ENCODE data around the gene SERPINI1. TPM values are rescaled to one million over a fixed set of nuclear protein-coding genes. Genes with fewer than 3 reads are reported as not detected.

The SERPINI1 gene
- 1 to 10 TPM; 2.9 to 3.1 TPM for total RNA-seq

- ChIA-PET CTCF (interaction anchor here (1.0 to 1.9 kb wide), 8 partner anchors 13 to 355 kb away, joined by 3 to 10 read pairs (median 4); partner anchors contain the start of gene ZBBX), POLR2A (interaction anchor here (0.7 to 2.3 kb wide), 6 partner anchors 9 to 355 kb away, joined by 3 to 14 read pairs (median 6); partner anchors contain the start of gene ZBBX)
- Mint-ChIP-seq H3K4me1 (peaks cover 26% of the 10 kb centered on the region), H3K9me3 (no peaks in the 10 kb centered on the region), H3K4me3 (no peak within 1 kb of the TSS), H3K27ac (no peak within 1 kb of the TSS), H3K36me3 (ENCODE audit: low read depth) (peaks cover 16% of the 10 kb centered on the region), H3K27me3 (no peaks in the 10 kb centered on the region)
- peak; percentile 83 for DNase-seq
Observed at GRCh38 chr3:167735233-167736138, at the start of gene SERPINI1. Gene SERPINI1 (plus strand): TSS chr3:167735721. CDS start chr3:167789129, 53,408 bp downstream.

GRCh38 chr3:167691366-167691765, 44.2 kb upstream of the SERPINI1 start:
- Mint-ChIP-seq H3K9me3 (no peaks in the 10 kb centered on the region), H3K4me1 (peaks cover 22% of the 10 kb centered on the region), H3K36me3 (ENCODE audit: low read depth) (peaks cover 46% of the 10 kb centered on the region), H3K27ac (peak overlapping the region; percentile 56), H3K4me3 (no peak overlapping the region), H3K27me3 (no peaks in the 10 kb centered on the region)
- CTCF ChIA-PET = interaction anchor here (1.1 kb wide), 1 partner anchor 44 kb away, joined by 4 read pairs; the partner anchor contains the start of gene SERPINI1
- peak; percentile 53 for DNase-seq
- POLR2A ChIA-PET = interaction anchor here (1.2 to 2.2 kb wide), 3 partner anchors 12 to 44 kb away, joined by 3 to 14 read pairs (median 6); partner anchors contain the start of genes PDCD10 and SERPINI1

- H3K27ac Mint-ChIP-seq = no peak overlapping the region
- peaks cover 52% of the 10 kb centered on the region for H3K36me3 Mint-ChIP-seq (ENCODE audit: low read depth)
- no peak overlapping the region for H3K4me3 Mint-ChIP-seq
- ChIA-PET POLR2A (interaction anchor here (1.6 kb wide), 1 partner anchor 41 kb away, joined by 7 read pairs; the partner anchor contains the start of genes PDCD10 and SERPINI1), CTCF (interaction anchor here (1.2 to 1.3 kb wide), 3 partner anchors 9 to 47 kb away, joined by 3 to 6 read pairs (median 3); partner anchors contain the start of genes PDCD10 and SERPINI1)
- no peaks in the 10 kb centered on the region for H3K27me3 Mint-ChIP-seq
- peaks cover 33% of the 10 kb centered on the region for H3K4me1 Mint-ChIP-seq
- no peak for DNase-seq
- H3K9me3 Mint-ChIP-seq = no peaks in the 10 kb centered on the region
Observed at GRCh38 chr3:167694121-167694520, 41.4 kb upstream of the SERPINI1 start.

- no peak overlapping the region for H3K4me3 Mint-ChIP-seq
- no peaks in the 10 kb centered on the region for H3K9me3 Mint-ChIP-seq
- peaks cover 49% of the 10 kb centered on the region for H3K36me3 Mint-ChIP-seq (ENCODE audit: low read depth)
- H3K27ac Mint-ChIP-seq = no peak overlapping the region
- no peak for DNase-seq
- H3K27me3 Mint-ChIP-seq = no peaks in the 10 kb centered on the region
- peaks cover 13% of the 10 kb centered on the region for H3K4me1 Mint-ChIP-seq
- ChIA-PET POLR2A (no interaction called here), CTCF (no interaction called here)
Observed at GRCh38 chr3:167700046-167700445, 35.5 kb upstream of the SERPINI1 start.

GRCh38 chr3:167700926-167701325, 34.6 kb upstream of the SERPINI1 start:
- ChIA-PET POLR2A (no interaction called here), CTCF (interaction anchor here (1.7 kb wide), 1 partner anchor 16 kb away, joined by 4 read pairs; no protein-coding TSS in a partner anchor)
- H3K4me3 Mint-ChIP-seq = no peak overlapping the region
- no peaks in the 10 kb centered on the region for H3K27me3 Mint-ChIP-seq
- H3K27ac Mint-ChIP-seq = no peak overlapping the region
- DNase-seq = no peak
- peaks cover 18% of the 10 kb centered on the region for H3K4me1 Mint-ChIP-seq
- peaks cover 44% of the 10 kb centered on the region for H3K36me3 Mint-ChIP-seq (ENCODE audit: low read depth)
- no peaks in the 10 kb centered on the region for H3K9me3 Mint-ChIP-seq

GRCh38 chr3:167705840-167706239, 29.7 kb upstream of the SERPINI1 start:
- Mint-ChIP-seq H3K36me3 (ENCODE audit: low read depth) (peaks cover 53% of the 10 kb centered on the region), H3K27me3 (no peaks in the 10 kb centered on the region), H3K4me3 (no peak overlapping the region), H3K9me3 (no peaks in the 10 kb centered on the region), H3K27ac (no peak overlapping the region), H3K4me1 (peaks cover 13% of the 10 kb centered on the region)
- POLR2A ChIA-PET = no interaction called here
- no peak for DNase-seq
- CTCF ChIA-PET = no interaction called here

- Mint-ChIP-seq H3K36me3 (ENCODE audit: low read depth) (peaks cover 75% of the 10 kb centered on the region), H3K27me3 (no peaks in the 10 kb centered on the region), H3K27ac (no peak overlapping the region), H3K4me1 (peaks cover 38% of the 10 kb centered on the region), H3K4me3 (no peak overlapping the region), H3K9me3 (peaks cover 2% of the 10 kb centered on the region)
- POLR2A ChIA-PET = no interaction called here
- no peak for DNase-seq
- CTCF ChIA-PET = no interaction called here
Observed at GRCh38 chr3:167709690-167710089, 25.8 kb upstream of the SERPINI1 start.

GRCh38 chr3:167710552-167710951, 25.0 kb upstream of the SERPINI1 start:
- CTCF ChIA-PET = no interaction called here
- DNase-seq = no peak
- peaks cover 81% of the 10 kb centered on the region for H3K36me3 Mint-ChIP-seq (ENCODE audit: low read depth)

GRCh38 chr3:167711439-167711838, 24.1 kb upstream of the SERPINI1 start:
- Mint-ChIP-seq H3K9me3 (peaks cover 2% of the 10 kb centered on the region), H3K4me3 (no peak overlapping the region), H3K27me3 (no peaks in the 10 kb centered on the region), H3K36me3 (ENCODE audit: low read depth) (peaks cover 84% of the 10 kb centered on the region), H3K27ac (no peak overlapping the region), H3K4me1 (peaks cover 34% of the 10 kb centered on the region)
- POLR2A ChIA-PET = no interaction called here
- CTCF ChIA-PET = interaction anchor here (1.0 kb wide), 1 partner anchor 24 kb away, joined by 3 read pairs; the partner anchor contains the start of gene SERPINI1
- no peak for DNase-seq

More at GRCh38 chr3:167710552-167710951, 25.0 kb upstream of the SERPINI1 start:
- Mint-ChIP-seq H3K4me1 (peaks cover 40% of the 10 kb centered on the region), H3K9me3 (peaks cover 2% of the 10 kb centered on the region), H3K27ac (no peak overlapping the region), H3K27me3 (no peaks in the 10 kb centered on the region), H3K4me3 (no peak overlapping the region)
- POLR2A ChIA-PET = no interaction called here

- Mint-ChIP-seq H3K36me3 (ENCODE audit: low read depth) (peaks cover 84% of the 10 kb centered on the region), H3K9me3 (peaks cover 2% of the 10 kb centered on the region), H3K4me1 (peaks cover 34% of the 10 kb centered on the region), H3K27ac (no peak overlapping the region), H3K27me3 (no peaks in the 10 kb centered on the region), H3K4me3 (no peak overlapping the region)
- no peak for DNase-seq
- CTCF ChIA-PET = interaction anchor here (1.0 kb wide), 1 partner anchor 23 kb away, joined by 3 read pairs; the partner anchor contains the start of gene SERPINI1
- POLR2A ChIA-PET = no interaction called here
Observed at GRCh38 chr3:167712445-167712844, 23.1 kb upstream of the SERPINI1 start.

GRCh38 chr3:167714871-167715270, 20.6 kb upstream of the SERPINI1 start:
- no peak overlapping the region for H3K4me3 Mint-ChIP-seq
- H3K27me3 Mint-ChIP-seq = no peaks in the 10 kb centered on the region
- peaks cover 37% of the 10 kb centered on the region for H3K4me1 Mint-ChIP-seq
- peaks cover 89% of the 10 kb centered on the region for H3K36me3 Mint-ChIP-seq (ENCODE audit: low read depth)
- peaks cover 2% of the 10 kb centered on the region for H3K9me3 Mint-ChIP-seq
- no peak overlapping the region for H3K27ac Mint-ChIP-seq
- ChIA-PET POLR2A (no interaction called here), CTCF (no interaction called here)
- no peak for DNase-seq

- H3K27ac Mint-ChIP-seq = no peak overlapping the region
- CTCF ChIA-PET = no interaction called here
- POLR2A ChIA-PET = no interaction called here
Observed at GRCh38 chr3:167716920-167717319, 18.6 kb upstream of the SERPINI1 start.

GRCh38 chr3:167718582-167718981, 16.9 kb upstream of the SERPINI1 start:
- DNase-seq = no peak
- no peak overlapping the region for H3K4me3 Mint-ChIP-seq
- H3K4me1 Mint-ChIP-seq = peaks cover 20% of the 10 kb centered on the region
- no peaks in the 10 kb centered on the region for H3K27me3 Mint-ChIP-seq
- no peak overlapping the region for H3K27ac Mint-ChIP-seq
- CTCF ChIA-PET = no interaction called here
- H3K9me3 Mint-ChIP-seq = peaks cover 3% of the 10 kb centered on the region
- peaks cover 77% of the 10 kb centered on the region for H3K36me3 Mint-ChIP-seq (ENCODE audit: low read depth)
- POLR2A ChIA-PET = interaction anchor here (1.1 kb wide), 1 partner anchor 27 kb away, joined by 3 read pairs; no protein-coding TSS in a partner anchor

More at GRCh38 chr3:167716920-167717319, 18.6 kb upstream of the SERPINI1 start:
- Mint-ChIP-seq H3K9me3 (peaks cover 4% of the 10 kb centered on the region), H3K27me3 (no peaks in the 10 kb centered on the region), H3K4me3 (no peak overlapping the region), H3K4me1 (peaks cover 32% of the 10 kb centered on the region), H3K36me3 (ENCODE audit: low read depth) (peaks cover 83% of the 10 kb centered on the region)
- no peak for DNase-seq

Measured in activated CD4-positive, alpha-beta memory T cell treated with anti-CD3 and anti-CD28 coated beads, Interleukin-2, amount 10 ng/mL, durations not matched to agents 7 days and 5 days (primary cell).